HEK293 (cell line): ENCODE data around the gene LYZL6.

Source experiments
- ZEB2 ChIP-seq: fragments of 450-650 bp; formaldehyde crosslinking; IDR thresholded peaks from 2 replicates; pipeline ENCODE4 v1.5.1; 2016; ENCODE audit warnings: missing biosample characterization, missing genetic modification characterization
- TF ChIP-seq, protein P1 (sequence below): fragments of 450-650 bp; formaldehyde crosslinking; IDR thresholded peaks from 2 replicates; pipeline ENCODE4 v1.5.1; 2016; ENCODE audit warnings: missing biosample characterization, missing genetic modification characterization

DNA sequence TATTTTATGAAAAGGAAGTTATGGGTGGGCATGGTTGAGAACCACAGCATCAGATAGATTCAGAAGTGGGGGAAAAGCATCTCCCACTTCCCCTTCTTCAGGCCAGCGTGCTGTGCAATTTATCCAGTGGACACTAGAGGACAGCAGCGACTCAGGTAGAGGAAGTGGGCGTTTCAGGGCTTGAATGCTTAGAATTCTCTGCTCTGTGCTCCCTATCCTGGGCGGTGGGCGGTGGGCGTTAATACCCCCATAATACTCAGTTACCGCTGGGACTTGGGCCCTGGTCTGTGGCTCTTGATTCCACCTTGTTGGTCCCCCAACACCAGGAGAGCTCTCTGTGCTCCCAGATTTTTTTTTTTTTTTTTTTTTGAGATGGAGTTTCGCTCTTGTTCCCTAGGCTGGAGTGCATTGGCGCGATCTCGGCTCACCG lies 3.7 kb upstream of the LYZL6 start:
- TF ChIP-seq, protein P1, sequence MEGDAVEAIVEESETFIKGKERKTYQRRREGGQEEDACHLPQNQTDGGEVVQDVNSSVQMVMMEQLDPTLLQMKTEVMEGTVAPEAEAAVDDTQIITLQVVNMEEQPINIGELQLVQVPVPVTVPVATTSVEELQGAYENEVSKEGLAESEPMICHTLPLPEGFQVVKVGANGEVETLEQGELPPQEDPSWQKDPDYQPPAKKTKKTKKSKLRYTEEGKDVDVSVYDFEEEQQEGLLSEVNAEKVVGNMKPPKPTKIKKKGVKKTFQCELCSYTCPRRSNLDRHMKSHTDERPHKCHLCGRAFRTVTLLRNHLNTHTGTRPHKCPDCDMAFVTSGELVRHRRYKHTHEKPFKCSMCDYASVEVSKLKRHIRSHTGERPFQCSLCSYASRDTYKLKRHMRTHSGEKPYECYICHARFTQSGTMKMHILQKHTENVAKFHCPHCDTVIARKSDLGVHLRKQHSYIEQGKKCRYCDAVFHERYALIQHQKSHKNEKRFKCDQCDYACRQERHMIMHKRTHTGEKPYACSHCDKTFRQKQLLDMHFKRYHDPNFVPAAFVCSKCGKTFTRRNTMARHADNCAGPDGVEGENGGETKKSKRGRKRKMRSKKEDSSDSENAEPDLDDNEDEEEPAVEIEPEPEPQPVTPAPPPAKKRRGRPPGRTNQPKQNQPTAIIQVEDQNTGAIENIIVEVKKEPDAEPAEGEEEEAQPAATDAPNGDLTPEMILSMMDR (tag by site-specific recombination) = peak; percentile 67; the same call in 1 of the 2 replicates
- no peak for TF ChIP-seq ZEB2 (tag by site-specific recombination)
